Neural cell (in vitro differentiated cells): ENCODE data around the gene IL22. TPM values are rescaled to one million over a fixed set of nuclear protein-coding genes. Genes with fewer than 3 reads are reported as not detected.

Source experiments
- H2AFZ ChIP-seq: fragments of 200-600, 300-800 bp; sonication (generic), shearing (Covaris generic); 2 replicates; pipeline ENCODE4 v1.6.0; 2014; ENCODE audit warnings: low read depth, mild to moderate bottlenecking, antibody characterized with exemption, low read length, moderate library complexity
- H3F3A ChIP-seq: fragments of 200-600 bp; shearing (Covaris generic); 2 replicates; pipeline ENCODE4 v1.6.1; 2016; ENCODE audit warnings: mild to moderate bottlenecking, moderate library complexity, mixed read lengths, antibody characterized with exemption, low read length; ENCODE audit not compliant: insufficient read depth, poor library complexity, severe bottlenecking
- H3K27ac ChIP-seq: fragments of 200-600, 300-800 bp; sonication (generic), shearing (Covaris generic); 2 replicates; pipeline ENCODE4 v1.5.1; 2014; ENCODE audit warnings: mild to moderate bottlenecking, low read length, moderate library complexity
- H3K27me3 ChIP-seq: fragments of 300-800, 200-600 bp; sonication (generic), shearing (Covaris generic); 2 replicates; pipeline ENCODE4 v1.6.0; 2014; ENCODE audit warnings: mild to moderate bottlenecking, low read depth, low read length, moderate library complexity; ENCODE audit not compliant: insufficient read depth
- H3K36me3 ChIP-seq: fragments of 300-800, 200-600 bp; sonication (generic), shearing (Covaris generic); 2 replicates; pipeline ENCODE4 v1.5.1; 2014; ENCODE audit warnings: mild to moderate bottlenecking, antibody characterized with exemption, low read length, moderate library complexity; ENCODE audit not compliant: insufficient read depth
- H3K4me2 ChIP-seq: fragments of 300-800, 200-600 bp; sonication (generic), shearing (Covaris generic); 2 replicates; pipeline ENCODE4 v1.6.0; 2014; ENCODE audit warnings: mild to moderate bottlenecking, low read length
- H3K4me3 ChIP-seq: fragments of 300-800, 200-600 bp; sonication (generic), shearing (Covaris generic); 2 replicates; pipeline ENCODE4 v1.5.1; 2014; ENCODE audit warnings: mild to moderate bottlenecking, low read length, moderate library complexity
- H3K79me2 ChIP-seq: fragments of 200-600 bp; shearing (Covaris generic); replicated peaks from 2 replicates; pipeline ENCODE4 v1.6.0; 2014; ENCODE audit warnings: mild to moderate bottlenecking, low read length, moderate library complexity; ENCODE audit not compliant: insufficient read depth
- H3K9ac ChIP-seq: fragments of 300-800, 200-600 bp; sonication (generic), shearing (Covaris generic); 2 replicates; pipeline ENCODE4 v1.6.1; 2016; ENCODE audit warnings: mild to moderate bottlenecking, low read length, mixed read lengths
- H3K9me2 ChIP-seq: fragments of 200-600 bp; shearing (Covaris generic); 2 replicates; pipeline ENCODE4 v1.6.1; 2016; ENCODE audit warnings: mild to moderate bottlenecking, low read length, mixed read lengths; ENCODE audit not compliant: insufficient read depth
- H3K9me3 ChIP-seq: fragments of 200-600, 300-800 bp; sonication (generic), shearing (Covaris generic); 2 replicates; pipeline ENCODE4 v1.6.1; 2016; ENCODE audit warnings: mild to moderate bottlenecking, mixed run types, low read length, moderate library complexity, mixed read lengths
- H4K20me1 ChIP-seq: fragments of 200-600 bp; shearing (Covaris generic); 2 replicates; pipeline ENCODE4 v1.6.1; 2016; ENCODE audit warnings: mild to moderate bottlenecking, mixed run types; ENCODE audit not compliant: insufficient read depth
- EP300 ChIP-seq: fragments of 450-650 bp; conservative IDR thresholded peaks from 2 replicates; pipeline ENCODE4 v1.6.1; 2014; ENCODE audit warnings: antibody characterized with exemption, mild to moderate bottlenecking, moderate library complexity; ENCODE audit not compliant: poor library complexity, severe bottlenecking
- EZH2 ChIP-seq: fragments of 200-600, 300-800 bp; shearing (Covaris generic), sonication (generic); IDR thresholded peaks from 2 replicates; pipeline ENCODE4 v1.6.1; 2014; ENCODE audit warnings: antibody characterized with exemption, low read length, borderline replicate concordance, mild to moderate bottlenecking; ENCODE audit not compliant: insufficient read depth, poor library complexity, severe bottlenecking
- MXI1 ChIP-seq: fragments of 450-650 bp; conservative IDR thresholded peaks from 2 replicates; pipeline ENCODE4 v1.6.1; 2014; ENCODE audit warnings: antibody characterized with exemption, mild to moderate bottlenecking; ENCODE audit not compliant: poor library complexity, severe bottlenecking
- POLR2AphosphoS5 ChIP-seq: IDR thresholded peaks from 2 replicates; pipeline ENCODE4 v1.6.1; 2012
- RAD21 ChIP-seq: fragments of 450-650 bp; conservative IDR thresholded peaks from 2 replicates; pipeline ENCODE4 v1.6.1; 2014; ENCODE audit warnings: antibody characterized with exemption, mild to moderate bottlenecking, moderate library complexity
- SMC3 ChIP-seq: fragments of 450-650 bp; conservative IDR thresholded peaks from 2 replicates; pipeline ENCODE4 v1.6.1; 2014; ENCODE audit warnings: antibody characterized with exemption, mild to moderate bottlenecking, moderate library complexity; ENCODE audit not compliant: poor library complexity
- TAF1 ChIP-seq: IDR thresholded peaks from 2 replicates; pipeline ENCODE4 v1.6.1; 2012; ENCODE audit warnings: low read depth
- polyA plus RNA-seq: library from polyadenylated mRNA; depleted of rRNA; stranded (reverse); fragments of >200 nt; gene quantifications from 2 replicates; pipeline ENCODE4 v1.2.3, GENCODE V29; 2014
- TF ChIP-seq, protein P1 (sequence below): fragments of 450-650 bp; IDR thresholded peaks from 2 replicates; pipeline ENCODE4 v1.5.1; 2014; ENCODE audit warnings: antibody characterized with exemption, mild to moderate bottlenecking, moderate library complexity; ENCODE audit not compliant: poor library complexity, severe bottlenecking
- TF ChIP-seq, protein P2 (sequence below): IDR thresholded peaks from 2 replicates; pipeline ENCODE4 v1.6.1; 2012; ENCODE audit warnings: borderline replicate concordance

IL22 gene
- polyA plus RNA-seq, 1 donor from 2014 or later, result not detected

DNA sequence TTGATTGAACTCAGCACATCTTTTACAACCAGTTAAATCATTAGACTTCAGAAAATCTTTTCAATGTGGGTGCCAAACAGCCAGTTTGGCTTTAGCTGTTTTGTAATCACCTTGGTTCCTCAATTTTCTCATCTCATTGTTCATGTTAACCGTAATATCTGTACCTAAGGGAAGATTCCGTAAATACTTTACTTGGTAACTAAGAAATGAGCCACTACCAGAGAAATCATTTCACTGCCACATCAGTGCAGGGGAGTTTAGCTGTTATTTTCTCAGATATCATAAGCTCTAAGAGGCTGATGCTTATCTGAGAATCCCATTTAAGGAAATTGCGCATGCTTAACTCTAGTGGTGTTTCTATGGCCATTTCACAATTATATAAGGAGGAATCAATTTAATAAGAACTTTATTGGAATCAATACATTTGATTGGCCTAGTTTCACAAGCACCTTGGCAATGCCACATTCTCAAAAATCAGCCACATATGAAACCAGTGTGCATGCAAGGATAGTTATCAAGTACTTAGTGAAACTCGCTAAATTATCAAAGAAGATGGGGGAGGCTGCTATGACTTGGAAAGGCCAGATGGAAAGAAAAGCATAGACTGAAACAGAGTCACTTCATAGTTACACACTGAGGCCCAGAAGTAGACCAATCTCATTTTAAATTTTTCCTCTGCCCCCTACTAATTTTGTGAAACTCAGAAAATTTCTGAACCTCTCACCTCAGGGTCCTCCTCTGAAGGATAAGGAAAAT is 28.1 kb upstream of the IL22 start:
- H3K79me2 ChIP-seq, result no peaks in the 10 kb centered on the region
- H3K36me3 ChIP-seq, result no peaks in the 10 kb centered on the region
- H3K27me3 ChIP-seq, result no peaks in the 10 kb centered on the region
- no peak overlapping the region for H3K4me3 ChIP-seq
- no peak overlapping the region for H3K9ac ChIP-seq
- H3K4me2 ChIP-seq, result no peak overlapping the region
- H3K9me2 ChIP-seq, result no peaks in the 10 kb centered on the region
- H3F3A ChIP-seq, result no peaks in the 10 kb centered on the region
- no peaks in the 10 kb centered on the region for H3K9me3 ChIP-seq
- H2AFZ ChIP-seq, result no peak overlapping the region
- no peak overlapping the region for H3K27ac ChIP-seq
- no peaks in the 10 kb centered on the region for H4K20me1 ChIP-seq
- TF ChIP-seq EP300 (no peak), RAD21 (no peak)

DNA sequence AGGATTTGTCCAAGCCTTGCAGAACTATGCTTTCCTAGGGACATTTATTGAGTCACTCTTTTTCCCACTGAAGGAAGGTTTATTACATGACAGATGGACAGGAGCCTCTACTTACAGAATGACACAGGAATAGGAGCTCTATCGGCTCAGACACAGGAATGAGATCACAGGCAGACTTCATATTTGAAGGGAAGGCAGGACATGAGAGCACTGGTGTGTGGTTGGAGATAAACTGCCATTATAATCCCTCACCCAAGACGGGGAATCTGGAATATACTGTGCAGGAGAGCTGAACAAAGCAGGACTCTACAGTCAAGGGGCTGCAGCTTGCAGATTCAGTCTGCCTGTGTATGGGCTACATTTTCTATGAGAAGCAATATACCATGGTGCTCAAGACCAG is 26.8 kb upstream of the IL22 start:
- no peaks in the 10 kb centered on the region for H3K36me3 ChIP-seq
- no peaks in the 10 kb centered on the region for H4K20me1 ChIP-seq
- H3K4me3 ChIP-seq, result no peak overlapping the region
- H3K79me2 ChIP-seq, result no peaks in the 10 kb centered on the region
- H3F3A ChIP-seq, result no peaks in the 10 kb centered on the region
- no peak overlapping the region for H3K4me2 ChIP-seq
- H3K27me3 ChIP-seq, result no peaks in the 10 kb centered on the region
- no peak overlapping the region for H3K9ac ChIP-seq
- no peak overlapping the region for H3K27ac ChIP-seq
- TF ChIP-seq POLR2AphosphoS5 (no peak), TAF1 (no peak), SMC3 (no peak), MXI1 (no peak), RAD21 (no peak), EZH2 (no peak), EP300 (no peak)
- TF ChIP-seq, protein P1, sequence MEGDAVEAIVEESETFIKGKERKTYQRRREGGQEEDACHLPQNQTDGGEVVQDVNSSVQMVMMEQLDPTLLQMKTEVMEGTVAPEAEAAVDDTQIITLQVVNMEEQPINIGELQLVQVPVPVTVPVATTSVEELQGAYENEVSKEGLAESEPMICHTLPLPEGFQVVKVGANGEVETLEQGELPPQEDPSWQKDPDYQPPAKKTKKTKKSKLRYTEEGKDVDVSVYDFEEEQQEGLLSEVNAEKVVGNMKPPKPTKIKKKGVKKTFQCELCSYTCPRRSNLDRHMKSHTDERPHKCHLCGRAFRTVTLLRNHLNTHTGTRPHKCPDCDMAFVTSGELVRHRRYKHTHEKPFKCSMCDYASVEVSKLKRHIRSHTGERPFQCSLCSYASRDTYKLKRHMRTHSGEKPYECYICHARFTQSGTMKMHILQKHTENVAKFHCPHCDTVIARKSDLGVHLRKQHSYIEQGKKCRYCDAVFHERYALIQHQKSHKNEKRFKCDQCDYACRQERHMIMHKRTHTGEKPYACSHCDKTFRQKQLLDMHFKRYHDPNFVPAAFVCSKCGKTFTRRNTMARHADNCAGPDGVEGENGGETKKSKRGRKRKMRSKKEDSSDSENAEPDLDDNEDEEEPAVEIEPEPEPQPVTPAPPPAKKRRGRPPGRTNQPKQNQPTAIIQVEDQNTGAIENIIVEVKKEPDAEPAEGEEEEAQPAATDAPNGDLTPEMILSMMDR, result no peak
- TF ChIP-seq, protein P2, sequence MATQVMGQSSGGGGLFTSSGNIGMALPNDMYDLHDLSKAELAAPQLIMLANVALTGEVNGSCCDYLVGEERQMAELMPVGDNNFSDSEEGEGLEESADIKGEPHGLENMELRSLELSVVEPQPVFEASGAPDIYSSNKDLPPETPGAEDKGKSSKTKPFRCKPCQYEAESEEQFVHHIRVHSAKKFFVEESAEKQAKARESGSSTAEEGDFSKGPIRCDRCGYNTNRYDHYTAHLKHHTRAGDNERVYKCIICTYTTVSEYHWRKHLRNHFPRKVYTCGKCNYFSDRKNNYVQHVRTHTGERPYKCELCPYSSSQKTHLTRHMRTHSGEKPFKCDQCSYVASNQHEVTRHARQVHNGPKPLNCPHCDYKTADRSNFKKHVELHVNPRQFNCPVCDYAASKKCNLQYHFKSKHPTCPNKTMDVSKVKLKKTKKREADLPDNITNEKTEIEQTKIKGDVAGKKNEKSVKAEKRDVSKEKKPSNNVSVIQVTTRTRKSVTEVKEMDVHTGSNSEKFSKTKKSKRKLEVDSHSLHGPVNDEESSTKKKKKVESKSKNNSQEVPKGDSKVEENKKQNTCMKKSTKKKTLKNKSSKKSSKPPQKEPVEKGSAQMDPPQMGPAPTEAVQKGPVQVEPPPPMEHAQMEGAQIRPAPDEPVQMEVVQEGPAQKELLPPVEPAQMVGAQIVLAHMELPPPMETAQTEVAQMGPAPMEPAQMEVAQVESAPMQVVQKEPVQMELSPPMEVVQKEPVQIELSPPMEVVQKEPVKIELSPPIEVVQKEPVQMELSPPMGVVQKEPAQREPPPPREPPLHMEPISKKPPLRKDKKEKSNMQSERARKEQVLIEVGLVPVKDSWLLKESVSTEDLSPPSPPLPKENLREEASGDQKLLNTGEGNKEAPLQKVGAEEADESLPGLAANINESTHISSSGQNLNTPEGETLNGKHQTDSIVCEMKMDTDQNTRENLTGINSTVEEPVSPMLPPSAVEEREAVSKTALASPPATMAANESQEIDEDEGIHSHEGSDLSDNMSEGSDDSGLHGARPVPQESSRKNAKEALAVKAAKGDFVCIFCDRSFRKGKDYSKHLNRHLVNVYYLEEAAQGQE, result no peak
- H3K9me3 ChIP-seq, result no peaks in the 10 kb centered on the region
- no peaks in the 10 kb centered on the region for H3K9me2 ChIP-seq
- H2AFZ ChIP-seq, result no peak overlapping the region
